NK-92 (cell line): ENCODE data around the gene ZNF334.

Source experiments
- DNase-seq: peaks from one replicate; lab custom pipeline; 2025; ENCODE audit not compliant: unreplicated experiment; lab: John Stamatoyannopoulos, UW

The ZNF334 gene

GRCh38 chr20:46546298-46546697, 32.9 kb upstream of the ZNF334 start:
- no peak for DNase-seq

GRCh38 chr20:46545827-46546138, 32.4 kb upstream of the ZNF334 start:
- DNase-seq: no peak

DNA sequence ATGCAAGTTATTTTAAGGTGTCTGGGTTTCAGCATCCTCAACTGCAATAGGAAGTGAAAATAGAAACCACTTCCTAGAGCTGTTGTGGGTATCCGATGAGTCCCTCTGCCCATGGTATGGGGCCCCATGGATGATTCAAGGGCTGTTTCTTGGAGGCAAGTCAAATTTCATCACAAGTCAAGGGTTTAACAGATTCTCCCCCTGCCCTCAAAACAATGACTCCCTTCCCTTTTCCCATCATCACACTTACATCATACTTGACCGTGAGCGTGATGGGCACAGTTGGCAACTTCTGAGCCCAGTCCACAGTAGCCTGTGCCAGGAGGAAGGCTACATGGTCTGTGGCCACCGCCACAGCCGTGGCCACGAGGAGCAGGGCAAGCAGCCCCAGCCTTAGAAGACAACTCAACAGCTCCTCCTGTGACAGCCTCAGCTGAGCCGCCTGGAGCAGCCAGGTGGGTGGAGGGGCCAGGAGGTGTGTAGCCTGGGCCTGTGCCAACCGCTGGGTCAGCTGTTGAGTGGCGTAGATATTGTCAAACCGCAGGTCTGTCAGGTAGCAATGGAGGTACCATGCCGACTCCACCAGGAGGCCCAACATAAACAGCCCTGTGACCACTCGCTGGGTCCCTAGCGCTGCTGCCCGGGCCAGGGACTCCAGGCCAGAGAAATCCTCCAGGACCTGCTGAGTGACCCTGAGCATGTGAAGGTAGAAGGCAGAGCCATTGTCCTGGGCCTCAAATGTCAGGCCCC, 31.9 kb upstream of the ZNF334 start:
- DNase-seq: no peak

GRCh38 chr20:46544576-46544975, 31.2 kb upstream of the ZNF334 start:
- no peak for DNase-seq

DNA sequence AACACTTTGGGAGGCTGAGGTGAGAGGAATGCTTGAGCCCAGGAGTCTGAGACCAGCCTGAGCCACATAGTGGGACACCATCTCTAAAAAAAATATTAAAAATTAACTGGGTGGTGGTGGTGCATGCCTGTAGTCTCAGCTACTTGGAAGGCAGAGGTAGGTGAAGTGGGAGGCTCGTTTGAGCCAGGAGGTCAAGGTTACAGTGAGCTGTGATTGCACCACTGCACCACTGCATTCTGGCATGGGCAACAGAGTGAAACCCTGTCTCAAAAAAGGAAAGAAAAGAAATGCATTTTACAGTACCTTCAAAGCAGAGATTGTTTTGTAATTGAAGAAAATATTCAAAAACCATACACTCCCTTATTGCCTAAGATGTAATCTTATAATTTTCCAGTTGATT, 30.6 kb upstream of the ZNF334 start:
- no peak for DNase-seq

DNA sequence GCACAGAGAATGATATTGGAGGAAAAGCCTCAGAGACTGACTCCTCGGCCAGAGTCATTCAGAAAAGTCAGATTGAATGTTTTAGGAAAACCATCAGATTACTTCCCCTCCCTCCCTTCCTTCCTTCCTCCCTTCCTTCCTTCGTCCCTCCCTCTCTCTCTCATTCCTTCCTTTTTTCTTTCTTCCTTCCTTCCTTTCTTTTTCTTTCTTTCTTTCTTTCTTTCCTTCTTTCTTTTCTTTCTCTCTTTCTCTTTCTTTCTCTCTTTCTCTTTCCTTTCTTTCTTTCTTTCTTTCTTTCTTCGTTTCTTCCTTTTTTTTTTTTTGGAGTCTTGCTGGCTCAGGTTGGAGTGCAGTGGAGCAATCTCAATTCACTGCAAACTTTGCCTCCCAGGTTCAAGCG, 29.7 kb upstream of the ZNF334 start:
- no peak for DNase-seq

- DNase-seq: no peak
Observed at GRCh38 chr20:46541229-46541935, 28.0 kb upstream of the ZNF334 start.

DNA sequence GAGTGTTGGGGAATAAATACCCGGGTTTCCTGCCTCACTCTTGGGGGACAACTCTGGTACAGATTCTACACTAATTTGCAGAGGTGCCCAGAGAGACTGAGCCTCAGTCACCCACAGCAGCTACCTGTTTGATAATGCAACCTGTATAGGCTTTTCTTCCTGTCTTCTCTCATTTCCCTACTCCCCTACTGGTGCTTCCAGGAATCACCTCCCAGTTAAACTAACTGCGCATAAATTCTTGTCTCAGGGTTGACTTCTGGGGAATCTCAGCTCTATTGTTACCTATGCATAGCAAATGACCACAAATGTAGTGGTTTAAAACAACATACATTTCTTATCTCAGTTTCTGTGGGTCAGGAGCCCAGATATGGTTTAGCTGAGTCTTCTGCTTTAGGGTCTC, 25.8 kb upstream of the ZNF334 start:
- DNase-seq: no peak

DNA sequence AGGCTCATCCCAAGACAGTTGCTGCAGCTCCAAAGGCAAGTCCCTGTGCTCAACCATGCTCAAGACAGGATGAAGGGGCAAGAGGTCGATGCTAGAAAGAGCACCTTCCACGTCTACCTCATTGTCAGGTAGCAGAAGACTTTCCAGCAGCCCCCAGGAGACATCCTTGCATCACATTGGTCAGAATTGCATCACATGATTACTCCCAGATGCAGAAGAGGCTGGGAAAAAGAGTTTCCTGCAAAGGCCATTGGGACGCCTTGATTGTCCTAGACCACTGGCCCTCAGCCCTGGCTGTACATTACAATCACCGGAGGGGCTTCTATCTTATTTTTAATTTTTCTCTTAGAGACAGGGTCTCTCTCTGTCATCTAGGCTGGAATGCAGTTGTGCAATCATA, 17.3 kb upstream of the ZNF334 start:
- DNase-seq: no peak

GRCh38 chr20:46523696-46524328, 10.5 kb upstream of the ZNF334 start:
- DNase-seq: no peak

DNA sequence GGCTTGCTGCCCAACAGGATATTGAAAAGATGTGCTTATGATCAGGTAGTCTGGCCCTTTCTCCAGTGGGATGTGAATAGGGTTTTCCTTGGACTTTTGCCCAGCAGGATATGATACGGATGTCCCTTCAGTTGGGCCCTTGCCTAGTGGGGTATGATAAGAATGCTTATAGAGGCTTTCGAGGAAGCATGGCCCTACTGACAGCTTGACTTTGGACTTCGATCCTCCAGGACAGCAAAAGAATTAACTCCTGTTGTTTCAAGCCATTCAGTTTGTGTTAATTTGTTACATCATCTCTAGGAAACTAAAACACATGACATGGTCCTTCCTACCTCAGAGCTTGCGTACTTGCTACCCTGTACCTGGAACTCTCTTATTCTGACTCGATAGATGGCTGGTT, 9.7 kb upstream of the ZNF334 start:
- no peak for DNase-seq

- DNase-seq: no peak
Observed at GRCh38 chr20:46520976-46521579, 7.7 kb upstream of the ZNF334 start.

DNA sequence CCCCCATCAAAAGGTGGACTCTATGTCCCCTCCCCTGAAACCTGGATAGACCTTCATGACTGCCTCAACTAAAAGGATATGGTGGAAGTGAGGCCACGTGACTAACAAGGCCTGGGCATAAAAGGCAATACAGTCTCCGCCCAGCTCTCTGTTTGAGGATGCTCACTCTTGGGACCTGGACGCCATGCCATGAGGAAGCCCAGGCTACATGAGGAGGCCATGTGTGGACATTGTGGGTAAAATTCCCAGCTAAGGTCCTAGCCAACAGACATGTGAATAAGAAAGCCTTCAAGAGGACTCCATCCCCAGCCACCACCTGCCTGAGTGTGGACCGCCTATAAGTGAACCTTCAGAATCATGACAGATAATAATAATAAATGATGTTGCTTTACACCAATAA, 7.2 kb upstream of the ZNF334 start:
- DNase-seq: no peak

- DNase-seq: no peak
Observed at GRCh38 chr20:46519471-46520068, 6.2 kb upstream of the ZNF334 start.

DNA sequence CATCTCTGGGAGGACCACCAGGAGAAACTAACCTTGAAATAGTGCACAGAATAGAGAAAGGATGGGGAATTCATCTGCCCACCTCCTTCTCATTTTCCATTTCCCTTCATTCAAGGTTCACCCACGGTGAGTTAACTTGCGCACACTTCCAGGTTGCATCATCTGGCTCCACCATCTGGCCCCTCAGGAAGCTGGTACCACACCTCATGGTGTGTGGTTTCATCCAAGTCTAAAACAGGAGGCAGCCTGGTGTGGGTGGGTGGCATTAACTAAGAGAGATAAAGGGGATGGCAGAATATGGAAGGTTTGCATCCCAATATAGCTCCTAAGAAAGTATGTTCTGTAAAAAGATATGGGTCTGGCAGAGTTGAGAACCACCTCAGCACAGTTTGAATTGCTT, 3.8 kb downstream of the ZNF334 start:
- no peak for DNase-seq

GRCh38 chr20:46507760-46508407, 5.5 kb downstream of the ZNF334 start:
- no peak for DNase-seq

DNA sequence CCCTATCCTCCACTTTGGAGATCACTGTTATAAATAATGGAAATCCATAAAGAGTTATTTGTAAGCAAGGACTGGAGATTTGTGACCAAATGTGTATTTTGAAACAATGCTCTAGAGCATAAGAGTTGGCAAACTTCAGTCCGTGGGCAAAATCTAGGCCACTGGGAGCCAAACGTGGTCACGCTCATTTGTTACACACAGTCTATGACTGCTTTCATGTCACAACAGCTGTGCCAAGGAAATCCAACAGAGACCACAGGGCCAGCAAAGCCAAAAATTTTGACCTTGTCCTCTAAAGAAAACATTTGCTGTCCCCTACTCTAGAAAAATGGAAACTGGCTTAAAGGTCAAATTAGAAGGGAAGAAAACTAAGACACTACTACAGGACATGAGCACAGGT, 7.9 kb downstream of the ZNF334 start:
- DNase-seq: no peak

- no peak for DNase-seq
Observed at GRCh38 chr20:46501961-46502360, 11.4 kb downstream of the ZNF334 start.

- DNase-seq: no peak
Observed at GRCh38 chr20:46501337-46501942, 11.9 kb downstream of the ZNF334 start.

DNA sequence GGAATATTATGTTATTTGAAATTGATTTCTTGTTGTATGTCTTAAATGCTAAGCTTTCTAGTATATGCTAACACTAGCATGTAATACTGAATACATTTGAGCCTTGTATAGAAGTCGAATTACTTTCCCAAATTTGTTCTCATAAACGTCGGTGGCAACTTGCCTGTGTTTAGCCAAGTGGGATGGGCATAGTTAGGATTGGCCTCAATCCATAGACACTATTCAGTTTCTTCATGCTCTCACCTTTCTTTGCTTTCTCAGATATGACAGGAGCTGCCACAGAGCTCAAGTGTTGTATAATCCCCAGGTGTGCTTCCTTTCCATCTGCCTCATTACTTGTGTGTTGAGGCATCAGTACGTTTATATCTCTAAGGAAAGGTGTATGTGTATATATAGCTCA, 19.3 kb downstream of the ZNF334 start:
- no peak for DNase-seq

GRCh38 chr20:46491354-46491753, 22.0 kb downstream of the ZNF334 start:
- DNase-seq: no peak
